M059J (cell line): Measurements from ENCODE around the gene PRKAR2A. TPM values are rescaled to one million over a fixed set of nuclear protein-coding genes. Genes with fewer than 3 reads are reported as not detected.

Experiments used
- total RNA-seq: library from RNA; depleted of rRNA; stranded (reverse); fragments of >200 nt; shearing (Covaris generic); gene quantifications from 2 replicates; pipeline ENCODE4 v1.2.3, GENCODE V29; 2014; rRNA removed

Gene PRKAR2A
- total RNA-seq, 1 experiment from 2014 or later: 23.5 TPM

Other genes starting within 250 kb of the PRKAR2A start
- 147 and 314 TPM in 2 replicates for gene UQCRC1, start 238.2 kb downstream of the PRKAR2A start, total RNA-seq
- gene TMEM89, start 226.1 kb downstream of the PRKAR2A start, total RNA-seq: not detected in 2 replicates
- gene SLC26A6, start 212.4 kb downstream of the PRKAR2A start, total RNA-seq: 15.2 and 21.3 TPM in 2 replicates
- gene CELSR3, start 185.0 kb downstream of the PRKAR2A start, total RNA-seq: 3.8 and 5.2 TPM in 2 replicates
- 34.2 and 35.4 TPM in 2 replicates for gene NCKIPSD, start 162.0 kb downstream of the PRKAR2A start, total RNA-seq
- 54.1 and 99.4 TPM in 2 replicates for gene IP6K2, start 130.7 kb downstream of the PRKAR2A start, total RNA-seq
- gene SLC25A20, start 51.0 kb upstream of the PRKAR2A start, total RNA-seq: 14.5 and 28.2 TPM in 2 replicates
- 88.4 and 94.3 TPM in 2 replicates for gene ARIH2, start 71.0 kb upstream of the PRKAR2A start, total RNA-seq
- 13.3 and 25.7 TPM in 2 replicates for gene P4HTM, start 142.4 kb upstream of the PRKAR2A start, total RNA-seq
- 27.0 and 39.0 TPM in 2 replicates for gene WDR6, start 159.5 kb upstream of the PRKAR2A start, total RNA-seq
- gene DALRD3, start 170.7 kb upstream of the PRKAR2A start, total RNA-seq: 23.2 and 23.6 TPM in 2 replicates
- 174 and 181 TPM in 2 replicates for gene NDUFAF3, start 174.2 kb upstream of the PRKAR2A start, total RNA-seq
- 112 and 119 TPM in 2 replicates for gene IMPDH2, start 181.5 kb upstream of the PRKAR2A start, total RNA-seq
- gene QRICH1, start 246.2 kb upstream of the PRKAR2A start, total RNA-seq: 44.8 and 62.9 TPM in 2 replicates